Measurements from ENCODE around the gene MBD4.

GRCh38 chr3:129432036-129432435 lies 7.7 kb downstream of the MBD4 start:
- TF ChIP-seq POLR2AphosphoS5 (IDR thresholded peaks at IDR 0.05) = no peak
- no peak for TF ChIP-seq CTCF (IDR thresholded peaks at IDR 0.05)
- no peak for TF ChIP-seq POLR2A (IDR thresholded peaks at IDR 0.05; ENCODE audit: low read depth)
- TF ChIP-seq EP300 (IDR thresholded peaks at IDR 0.05) = no peak
